Measurements from ENCODE around the gene APOC1.

GRCh38 chr19:44959691-44960090, 45.3 kb downstream of the APOC1 start:
- TF ChIP-seq CTCF (IDR thresholded peaks at IDR 0.05) (no peak), POLR2A (IDR thresholded peaks at IDR 0.05) (no peak)

Data from uterus (tissue), 2 donors.